ENCODE results near the gene LCAT.

Gene LCAT

DNA sequence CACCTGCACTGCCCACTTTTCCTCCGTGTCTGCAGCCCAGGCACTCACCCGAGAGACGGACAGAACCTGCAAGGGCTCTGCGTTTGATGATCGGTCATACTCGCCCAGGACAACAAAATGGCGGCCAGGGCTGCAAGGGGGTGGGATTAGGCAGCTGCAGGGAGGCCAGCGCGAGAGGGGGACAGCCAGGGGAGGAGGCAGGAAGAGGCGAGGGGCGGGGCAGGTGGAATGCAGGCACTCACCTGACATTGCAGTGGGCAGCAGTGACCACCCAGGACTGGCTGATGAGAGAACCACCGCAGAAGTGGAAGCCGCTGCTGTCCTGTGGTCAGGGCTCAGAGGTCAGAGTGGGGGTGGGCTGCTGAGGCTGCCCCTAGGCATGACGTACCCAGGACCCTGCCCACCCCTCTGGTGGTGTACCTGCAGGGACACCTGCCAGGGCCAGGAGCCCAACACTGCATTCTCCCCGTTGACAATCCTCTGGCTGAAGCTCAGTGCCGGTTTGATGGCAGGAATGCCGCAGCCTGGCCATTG, 13.2 kb downstream of the LCAT start:
- DNase-seq (ENCODE audit: low spot score in 2 of 2), result no peak
- Mint-ChIP-seq H3K9me3 (no peaks in the 10 kb centered on the region), H3K27ac (ENCODE audit: low read depth) (no peak overlapping the region), H3K27me3 (no peaks in the 10 kb centered on the region), H3K4me1 (peaks cover 18% of the 10 kb centered on the region), H3K4me3 (no peak overlapping the region), H3K36me3 (ENCODE audit: insufficient read depth) (peaks cover 40% of the 10 kb centered on the region)
- ATAC-seq (replicated peaks; ENCODE audit: extremely low read depth, poor library complexity, severe bottlenecking), result no peak

DNA sequence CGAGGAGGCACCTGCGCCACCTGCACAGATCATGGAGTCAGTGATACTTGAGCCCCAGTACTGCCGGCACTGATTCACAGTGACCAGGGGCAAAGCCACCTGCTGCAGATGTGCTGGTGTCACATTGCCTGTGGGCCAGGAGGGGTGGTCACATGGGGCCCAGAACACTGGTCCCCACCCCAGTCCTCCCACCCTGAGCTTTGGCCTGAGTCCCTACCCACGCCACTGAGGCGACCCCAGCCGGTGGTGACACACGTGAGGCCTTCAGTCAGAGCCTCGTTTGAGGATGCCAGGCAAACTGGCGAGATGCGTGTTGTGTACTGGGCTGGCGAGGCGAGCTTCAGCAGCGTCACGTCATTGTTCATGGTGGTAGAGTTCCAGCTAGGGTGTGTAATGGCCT, 13.7 kb downstream of the LCAT start:
- Mint-ChIP-seq H3K4me1 (peaks cover 13% of the 10 kb centered on the region), H3K36me3 (ENCODE audit: insufficient read depth) (peaks cover 35% of the 10 kb centered on the region), H3K27ac (ENCODE audit: low read depth) (no peak overlapping the region), H3K4me3 (no peak overlapping the region), H3K9me3 (no peaks in the 10 kb centered on the region), H3K27me3 (no peaks in the 10 kb centered on the region)
- DNase-seq (ENCODE audit: low spot score in 2 of 2) (no peak), ATAC-seq (replicated peaks; ENCODE audit: extremely low read depth, poor library complexity, severe bottlenecking) (no peak)

DNA sequence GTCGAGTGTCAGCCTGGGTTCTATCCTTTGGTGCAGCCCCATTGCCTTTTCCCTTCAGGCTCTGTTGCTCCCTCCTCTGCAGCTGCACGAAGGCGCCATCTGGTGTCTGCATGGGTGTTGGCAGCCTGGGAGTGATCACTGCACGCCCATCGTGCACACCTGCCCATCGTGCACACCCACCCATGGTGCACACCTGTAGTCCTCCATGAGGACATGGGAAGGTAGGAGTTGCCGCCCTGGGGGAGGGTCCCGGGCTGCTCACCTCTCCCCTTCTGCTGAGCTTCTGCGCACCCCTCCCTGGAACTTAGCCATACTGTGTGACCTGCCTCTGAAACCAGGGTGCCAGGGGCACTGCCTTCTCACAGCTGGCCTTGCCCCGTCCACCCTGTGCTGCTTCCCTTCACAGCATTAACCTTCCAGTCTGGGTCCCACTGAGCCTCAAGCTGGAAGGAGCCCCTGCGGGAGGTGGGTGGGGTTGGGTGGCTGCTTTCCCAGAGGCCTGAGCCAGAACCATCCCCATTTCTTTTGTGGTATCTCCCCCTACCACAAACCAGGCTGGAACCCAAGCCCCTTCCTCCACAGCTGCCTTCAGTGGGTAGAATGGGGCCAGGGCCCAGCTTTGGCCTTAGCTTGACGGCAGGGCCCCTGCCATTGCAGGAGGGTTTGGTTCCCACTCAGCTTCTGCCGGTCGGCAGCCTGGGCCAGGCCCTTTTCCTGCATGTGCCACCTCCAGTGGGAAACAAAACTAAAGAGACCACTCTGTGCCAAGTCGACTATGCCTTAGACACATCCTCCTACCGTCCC, 15.2 kb downstream of the LCAT start:
- Mint-ChIP-seq H3K4me3 (no peak overlapping the region), H3K27me3 (no peaks in the 10 kb centered on the region), H3K4me1 (peaks cover 2% of the 10 kb centered on the region), H3K9me3 (no peaks in the 10 kb centered on the region), H3K27ac (ENCODE audit: low read depth) (no peak overlapping the region), H3K36me3 (ENCODE audit: insufficient read depth) (peaks cover 28% of the 10 kb centered on the region)
- DNase-seq (ENCODE audit: low spot score in 2 of 2) (peak; percentile 53 to 55), ATAC-seq (replicated peaks; ENCODE audit: extremely low read depth, poor library complexity, severe bottlenecking) (peak; percentile 86)

DNA sequence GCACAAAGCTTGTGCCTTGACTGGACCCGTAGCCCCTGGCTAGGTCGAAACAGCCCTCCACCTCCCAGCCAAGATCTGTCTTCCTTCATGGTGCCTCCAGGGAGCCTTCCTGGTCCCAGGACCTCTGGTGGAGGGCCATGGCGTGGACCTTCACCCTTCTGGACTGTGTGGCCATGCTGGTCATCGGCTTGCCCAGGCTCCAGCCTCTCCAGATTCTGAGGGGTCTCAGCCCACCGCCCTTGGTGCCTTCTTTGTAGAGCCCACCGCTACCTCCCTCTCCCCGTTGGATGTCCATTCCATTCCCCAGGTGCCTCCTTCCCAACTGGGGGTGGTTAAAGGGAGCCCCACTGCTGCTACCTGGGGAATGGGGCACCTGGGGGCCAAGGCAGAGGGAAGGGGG, 15.8 kb downstream of the LCAT start:
- ATAC-seq (replicated peaks; ENCODE audit: extremely low read depth, poor library complexity, severe bottlenecking) (no peak), DNase-seq (ENCODE audit: low spot score in 2 of 2) (no peak)
- no peaks in the 10 kb centered on the region for H3K9me3 Mint-ChIP-seq
- H3K27ac Mint-ChIP-seq (ENCODE audit: low read depth), result no peak overlapping the region
- H3K4me1 Mint-ChIP-seq, result no peaks in the 10 kb centered on the region
- H3K4me3 Mint-ChIP-seq, result no peak overlapping the region
- no peaks in the 10 kb centered on the region for H3K27me3 Mint-ChIP-seq
- peaks cover 23% of the 10 kb centered on the region for H3K36me3 Mint-ChIP-seq (ENCODE audit: insufficient read depth)

DNA sequence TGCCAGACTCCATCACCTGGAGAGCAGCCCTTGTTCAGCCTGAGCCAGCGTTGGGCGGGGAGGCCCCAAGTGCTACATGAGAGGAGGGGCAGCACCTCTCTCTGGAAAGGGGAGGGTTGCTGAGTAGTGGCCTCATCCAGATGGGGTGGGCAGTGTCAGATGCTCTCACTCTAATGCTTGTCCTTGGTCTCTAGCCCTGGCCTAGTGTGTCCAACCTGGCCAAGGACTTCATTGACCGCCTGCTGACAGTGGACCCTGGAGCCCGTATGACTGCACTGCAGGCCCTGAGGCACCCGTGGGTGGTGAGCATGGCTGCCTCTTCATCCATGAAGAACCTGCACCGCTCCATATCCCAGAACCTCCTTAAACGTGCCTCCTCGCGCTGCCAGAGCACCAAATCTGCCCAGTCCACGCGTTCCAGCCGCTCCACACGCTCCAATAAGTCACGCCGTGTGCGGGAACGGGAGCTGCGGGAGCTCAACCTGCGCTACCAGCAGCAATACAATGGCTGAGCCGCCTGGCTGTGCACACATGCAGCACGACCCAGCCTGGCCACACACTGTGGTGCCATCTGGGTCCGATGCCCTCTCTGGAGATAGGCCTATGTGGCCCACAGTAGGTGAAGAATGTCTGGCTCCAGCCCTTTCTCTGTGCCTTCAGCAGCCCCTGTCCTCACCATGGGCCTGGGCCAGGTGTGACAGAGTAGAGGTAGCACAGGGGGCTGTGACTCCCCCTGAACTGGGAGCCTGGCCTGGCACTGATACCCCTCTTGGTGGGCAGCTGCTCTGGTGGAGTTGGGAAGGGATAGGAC, 16.6 kb downstream of the LCAT start:
- ATAC-seq (replicated peaks; ENCODE audit: extremely low read depth, poor library complexity, severe bottlenecking), result no peak
- Mint-ChIP-seq H3K9me3 (no peaks in the 10 kb centered on the region), H3K4me1 (no peaks in the 10 kb centered on the region), H3K4me3 (no peak overlapping the region), H3K36me3 (ENCODE audit: insufficient read depth) (peaks cover 16% of the 10 kb centered on the region), H3K27me3 (no peaks in the 10 kb centered on the region), H3K27ac (ENCODE audit: low read depth) (no peak overlapping the region)
- DNase-seq (ENCODE audit: low spot score in 2 of 2), result no peak

DNA sequence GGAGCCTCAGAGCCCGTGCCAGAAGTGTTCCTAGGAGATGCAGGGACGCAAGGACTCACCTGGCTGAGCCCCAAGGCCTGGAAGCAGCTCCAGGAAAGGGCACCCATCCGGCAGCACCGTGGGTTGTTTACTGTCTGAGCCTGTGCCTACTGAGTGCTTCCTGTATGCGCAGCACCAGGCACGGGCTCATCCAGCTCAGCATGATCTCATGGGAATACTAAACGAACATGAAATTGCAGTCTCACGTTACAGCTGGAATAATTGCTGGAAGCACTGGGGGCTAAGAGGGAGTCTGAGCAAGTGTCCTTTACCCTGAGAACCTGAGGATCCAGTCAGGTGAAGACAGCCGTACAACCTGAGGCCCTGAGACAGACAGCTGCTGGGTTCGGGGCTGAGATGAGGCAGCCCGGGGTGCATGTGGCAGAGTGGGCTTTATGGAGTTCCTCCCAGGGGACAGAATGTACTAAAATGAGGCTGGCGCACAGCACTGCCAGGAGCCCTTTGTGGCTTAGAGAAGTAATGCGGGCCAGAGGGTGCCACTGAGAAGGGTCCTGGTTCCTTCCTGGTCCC, 17.7 kb downstream of the LCAT start:
- peaks cover 13% of the 10 kb centered on the region for H3K36me3 Mint-ChIP-seq (ENCODE audit: insufficient read depth)
- ATAC-seq (replicated peaks; ENCODE audit: extremely low read depth, poor library complexity, severe bottlenecking), result no peak
- no peak for DNase-seq (ENCODE audit: low spot score in 2 of 2)
- no peak overlapping the region for H3K4me3 Mint-ChIP-seq
- peak overlapping the region; percentile 67 for H3K27ac Mint-ChIP-seq (ENCODE audit: low read depth)
- no peaks in the 10 kb centered on the region for H3K27me3 Mint-ChIP-seq
- no peaks in the 10 kb centered on the region for H3K9me3 Mint-ChIP-seq
- no peaks in the 10 kb centered on the region for H3K4me1 Mint-ChIP-seq

DNA sequence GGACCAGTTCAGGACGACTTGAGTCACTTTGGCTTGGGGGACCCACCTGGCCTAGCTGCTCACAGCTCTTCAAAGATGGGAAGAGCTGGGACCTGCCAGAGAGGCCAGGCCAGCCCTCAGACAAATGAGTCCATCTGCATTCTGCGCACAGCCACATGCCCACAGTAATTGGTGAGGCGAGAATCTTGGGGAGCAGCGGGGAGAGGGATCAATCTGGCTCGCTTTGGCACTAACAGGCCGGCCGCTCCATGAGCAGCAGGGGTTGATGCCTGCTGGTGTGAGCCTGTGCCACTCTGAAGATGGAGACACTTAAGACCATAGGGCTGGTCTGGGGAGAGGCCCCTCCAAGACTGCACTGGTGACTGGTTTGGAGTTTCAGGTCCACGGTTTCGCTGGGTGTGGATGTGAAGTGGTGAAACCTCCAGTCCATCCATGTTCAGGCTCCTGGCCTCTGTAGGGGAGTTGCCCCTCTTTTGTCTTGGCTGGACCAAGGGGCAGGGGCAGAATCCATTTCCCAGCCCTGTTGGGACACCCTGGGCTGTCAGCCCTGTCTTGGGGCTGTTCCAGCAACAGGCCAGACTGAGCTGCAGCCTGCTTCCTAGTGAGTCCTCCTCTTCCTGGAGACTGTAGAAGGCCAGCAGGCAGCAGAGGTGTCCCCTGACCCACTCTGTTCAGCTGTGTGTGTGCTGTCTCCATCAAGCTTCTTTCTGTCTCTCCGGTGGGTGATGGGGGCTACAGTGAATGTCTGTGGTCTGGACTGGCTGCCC, 19.6 kb downstream of the LCAT start:
- ATAC-seq (replicated peaks; ENCODE audit: extremely low read depth, poor library complexity, severe bottlenecking) (no peak), DNase-seq (ENCODE audit: low spot score in 2 of 2) (no peak)
- Mint-ChIP-seq H3K9me3 (no peaks in the 10 kb centered on the region), H3K27ac (ENCODE audit: low read depth) (no peak overlapping the region), H3K27me3 (no peaks in the 10 kb centered on the region), H3K4me1 (no peaks in the 10 kb centered on the region), H3K4me3 (no peak overlapping the region), H3K36me3 (ENCODE audit: insufficient read depth) (peaks cover 8% of the 10 kb centered on the region)

DNA sequence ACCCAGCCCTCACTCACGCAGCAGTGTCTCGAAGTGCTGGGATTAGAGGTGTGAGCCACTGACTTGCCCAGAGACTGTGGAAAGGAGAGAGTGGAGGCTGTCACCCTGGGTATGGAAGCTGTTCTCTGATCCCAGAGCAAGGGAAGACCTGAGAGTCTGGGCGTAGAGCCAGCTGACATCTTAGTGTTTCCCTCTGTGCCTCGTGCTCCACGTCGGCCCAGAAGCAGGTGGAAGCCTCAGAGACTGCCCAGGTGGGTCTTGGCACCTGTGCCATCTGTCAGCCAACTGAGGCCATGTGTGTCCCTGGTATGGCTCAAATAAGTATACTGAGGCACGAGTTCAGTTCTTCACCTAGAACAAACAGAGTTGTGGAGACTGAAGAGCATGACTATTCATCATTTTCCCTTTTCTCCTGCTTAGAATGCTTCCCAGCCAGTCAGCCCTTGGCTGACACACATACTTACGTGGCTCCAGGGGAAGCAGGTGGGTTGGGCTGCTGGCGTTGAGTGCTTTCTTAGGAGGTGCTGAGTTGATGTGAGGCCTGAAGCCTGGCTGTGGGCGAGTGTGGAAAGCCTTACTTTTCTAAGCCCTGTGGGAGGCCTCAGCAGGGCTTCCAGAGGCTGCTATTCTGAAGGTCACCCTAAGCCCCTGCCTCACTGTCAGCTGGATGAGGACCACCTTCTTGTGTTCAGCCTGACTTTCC, 20.4 kb downstream of the LCAT start:
- no peak overlapping the region for H3K27ac Mint-ChIP-seq (ENCODE audit: low read depth)
- peaks cover 8% of the 10 kb centered on the region for H3K36me3 Mint-ChIP-seq (ENCODE audit: insufficient read depth)
- DNase-seq (ENCODE audit: low spot score in 2 of 2), result no peak
- no peaks in the 10 kb centered on the region for H3K27me3 Mint-ChIP-seq
- no peak for ATAC-seq (replicated peaks; ENCODE audit: extremely low read depth, poor library complexity, severe bottlenecking)
- H3K4me3 Mint-ChIP-seq, result no peak overlapping the region
- no peaks in the 10 kb centered on the region for H3K4me1 Mint-ChIP-seq
- H3K9me3 Mint-ChIP-seq, result no peaks in the 10 kb centered on the region

DNA sequence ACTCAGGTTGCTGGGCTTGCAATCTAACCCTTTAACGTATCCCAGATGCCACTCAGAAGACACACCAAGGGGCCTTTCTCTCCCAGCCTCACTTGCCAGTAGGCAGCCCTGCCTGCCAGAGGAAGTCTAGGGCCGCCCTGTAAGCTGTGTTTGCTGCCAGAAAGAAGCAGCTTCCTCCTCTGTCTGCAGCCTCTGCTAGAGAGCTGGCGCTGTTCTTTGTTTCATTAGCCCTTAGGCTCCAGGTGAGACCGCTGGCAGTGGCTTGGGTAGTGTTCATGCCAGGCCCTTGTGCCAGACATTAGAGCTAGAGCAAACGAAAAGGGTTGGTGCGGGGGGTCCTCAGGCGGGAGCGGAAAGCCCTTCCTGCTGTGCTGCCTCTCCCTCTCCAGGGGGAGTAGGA, 21.2 kb downstream of the LCAT start:
- Mint-ChIP-seq H3K9me3 (no peaks in the 10 kb centered on the region), H3K36me3 (ENCODE audit: insufficient read depth) (peaks cover 5% of the 10 kb centered on the region), H3K4me1 (peaks cover 5% of the 10 kb centered on the region), H3K4me3 (no peak overlapping the region), H3K27ac (ENCODE audit: low read depth) (no peak overlapping the region), H3K27me3 (no peaks in the 10 kb centered on the region)
- no peak for DNase-seq (ENCODE audit: low spot score in 2 of 2)
- no peak for ATAC-seq (replicated peaks; ENCODE audit: extremely low read depth, poor library complexity, severe bottlenecking)

DNA sequence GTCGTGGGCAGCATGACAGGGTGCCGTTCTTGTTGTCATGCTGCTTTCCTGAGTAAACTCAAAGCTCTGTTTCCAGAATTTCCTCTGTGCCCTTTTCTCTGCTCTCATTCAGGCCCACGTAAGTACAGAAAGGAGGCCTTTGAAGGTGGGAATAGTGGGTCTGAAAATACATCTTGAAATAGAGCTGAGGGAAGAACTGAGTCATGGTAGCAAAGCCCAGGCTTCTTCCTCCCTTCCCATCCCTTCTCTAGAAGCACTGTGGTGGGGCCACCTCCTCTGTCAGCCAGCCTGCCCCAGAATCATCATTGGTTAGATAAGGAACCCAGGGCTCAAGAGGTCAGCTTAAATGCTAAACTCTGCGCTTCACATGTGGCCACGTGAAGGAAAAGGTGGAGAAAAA, 21.7 kb downstream of the LCAT start:
- no peak for ATAC-seq (replicated peaks; ENCODE audit: extremely low read depth, poor library complexity, severe bottlenecking)
- H3K9me3 Mint-ChIP-seq, result no peaks in the 10 kb centered on the region
- no peaks in the 10 kb centered on the region for H3K27me3 Mint-ChIP-seq
- H3K27ac Mint-ChIP-seq (ENCODE audit: low read depth), result no peak overlapping the region
- H3K4me3 Mint-ChIP-seq, result no peak overlapping the region
- peaks cover 7% of the 10 kb centered on the region for H3K36me3 Mint-ChIP-seq (ENCODE audit: insufficient read depth)
- peaks cover 10% of the 10 kb centered on the region for H3K4me1 Mint-ChIP-seq
- DNase-seq (ENCODE audit: low spot score in 2 of 2), result no peak

DNA sequence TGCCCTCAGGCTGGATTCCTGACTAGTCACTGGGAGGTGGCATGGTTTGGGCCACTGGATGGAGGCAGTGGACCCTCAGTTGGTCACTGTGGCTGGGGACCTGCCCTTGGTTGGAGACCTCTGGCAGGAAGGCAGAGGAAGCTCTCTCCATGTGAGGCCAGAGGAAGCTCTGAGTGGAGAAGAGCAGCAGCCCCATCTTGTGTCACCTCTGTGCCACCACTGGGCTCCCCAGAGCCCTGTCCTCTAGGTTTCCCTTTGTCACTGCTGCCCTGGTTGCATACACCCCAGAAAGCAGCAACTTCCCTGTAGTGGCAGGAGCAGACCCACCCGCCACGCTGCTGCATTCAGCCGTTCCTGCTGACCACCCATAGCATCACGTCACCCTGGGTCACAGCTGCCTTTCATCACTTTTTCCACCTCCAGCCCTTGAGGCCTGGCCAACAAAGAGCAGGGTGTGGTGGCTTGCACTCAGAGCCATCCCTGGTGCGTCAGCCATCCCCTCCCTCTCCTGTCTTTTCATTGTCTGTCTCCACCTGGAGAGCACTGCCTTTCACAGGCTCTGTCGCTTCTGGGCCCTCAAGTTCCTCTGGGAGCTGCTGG, 24.2 kb downstream of the LCAT start:
- Mint-ChIP-seq H3K27ac (ENCODE audit: low read depth) (no peak overlapping the region), H3K4me1 (peaks cover 30% of the 10 kb centered on the region), H3K27me3 (no peaks in the 10 kb centered on the region), H3K4me3 (no peak overlapping the region), H3K36me3 (ENCODE audit: insufficient read depth) (peaks cover 7% of the 10 kb centered on the region), H3K9me3 (no peaks in the 10 kb centered on the region)
- no peak for DNase-seq (ENCODE audit: low spot score in 2 of 2)
- no peak for ATAC-seq (replicated peaks; ENCODE audit: extremely low read depth, poor library complexity, severe bottlenecking)
